Lower lobe of right lung (tissue), 2 donors: ENCODE data around the gene SLC25A21. TPM values are rescaled to one million over a fixed set of nuclear protein-coding genes. Genes with fewer than 3 reads are reported as not detected.

Experiments
- ATAC-seq, 2 donors: fragments of 200-7000 bp; cut with Tn5 transposase; one replicate each; pipeline ENCODE4 v1.9.1; 2020 to 2022; ENCODE audit warnings: mild to moderate bottlenecking in 2 of 2, moderate library complexity in 2 of 2
- DNase-seq: peaks from one replicate; pipeline ENCODE4 v3.0.0-alpha.2; 2020
- H3K27ac ChIP-seq: fragments of 200-600 bp; one replicate; pipeline ENCODE4 v1.8.0; 2022
- H3K27me3 ChIP-seq: fragments of 200-600 bp; one replicate; pipeline ENCODE4 v1.8.0; 2022; ENCODE audit warnings: low read depth
- H3K36me3 ChIP-seq: fragments of 200-600 bp; one replicate; pipeline ENCODE4 v1.8.0; 2022; ENCODE audit warnings: mild to moderate bottlenecking
- H3K4me1 ChIP-seq: fragments of 200-600 bp; one replicate; pipeline ENCODE4 v1.8.0; 2022
- H3K4me3 ChIP-seq: fragments of 200-600 bp; one replicate; pipeline ENCODE4 v1.8.0; 2022; ENCODE audit warnings: mild to moderate bottlenecking
- H3K9me3 ChIP-seq: fragments of 200-600 bp; one replicate; pipeline ENCODE4 v1.8.0; 2022
- CTCF ChIP-seq: fragments of 200-600 bp; IDR thresholded peaks from one replicate; pipeline ENCODE4 v1.8.0; 2022; ENCODE audit warnings: antibody characterized with exemption, mild to moderate bottlenecking
- intact Hi-C: fragments of 100-400 bp; cut with DNase I; formaldehyde crosslinking; loops from one replicate; pipeline ENCODE4 v1.11.0; 2022
- total RNA-seq: library from RNA; stranded (reverse); fragmentation: NEBNext Ultra II Directional; extraction: Animal tissue kit (Norgen Biotek cat#: 25700); gene quantifications from one replicate; pipeline ENCODE4 v1.2.1, GENCODE V29; 2021
- donor health status: DM: no; HTN: yes; CAD: no; lungs with severe emphysema.

Gene SLC25A21
- total RNA-seq, 1 donor from 2014 or later, result 0.38 TPM

GRCh38 chr14:36948157-36948859 lies 224.1 kb downstream of the SLC25A21 start:
- no peaks in the 10 kb centered on the region for H3K27me3 ChIP-seq
- H3K27ac ChIP-seq, result no peak overlapping the region
- H3K4me3 ChIP-seq, result no peak overlapping the region
- no peaks in the 10 kb centered on the region for H3K36me3 ChIP-seq
- no peaks in the 10 kb centered on the region for H3K4me1 ChIP-seq
- TF ChIP-seq CTCF, result no peak
- H3K9me3 ChIP-seq, result no peaks in the 10 kb centered on the region
- intact Hi-C loops, result no loop called here
- DNase-seq (no peak), ATAC-seq (no peak)

- Histone ChIP-seq H3K27ac (no peak overlapping the region), H3K4me3 (no peak overlapping the region), H3K9me3 (no peaks in the 10 kb centered on the region), H3K4me1 (no peaks in the 10 kb centered on the region), H3K27me3 (no peaks in the 10 kb centered on the region), H3K36me3 (no peaks in the 10 kb centered on the region)
- TF ChIP-seq CTCF, result no peak
- ATAC-seq, result no peak
- intact Hi-C loops, result no loop called here
- DNase-seq, result no peak
Measured at GRCh38 chr14:36947362-36947761, 225.0 kb downstream of the SLC25A21 start.

- TF ChIP-seq CTCF, result no peak
- H3K9me3 ChIP-seq, result no peaks in the 10 kb centered on the region
- no peaks in the 10 kb centered on the region for H3K27me3 ChIP-seq
- H3K36me3 ChIP-seq, result no peaks in the 10 kb centered on the region
- no peaks in the 10 kb centered on the region for H3K4me1 ChIP-seq
- ATAC-seq (no peak), DNase-seq (no peak)
- no peak overlapping the region for H3K27ac ChIP-seq
- intact Hi-C loops, result no loop called here
- no peak overlapping the region for H3K4me3 ChIP-seq
Measured at GRCh38 chr14:36946872-36947271, 225.5 kb downstream of the SLC25A21 start.

GRCh38 chr14:36944307-36945010 lies 227.9 kb downstream of the SLC25A21 start:
- intact Hi-C loops, result no loop called here
- no peaks in the 10 kb centered on the region for H3K4me1 ChIP-seq
- no peak overlapping the region for H3K4me3 ChIP-seq
- no peaks in the 10 kb centered on the region for H3K36me3 ChIP-seq
- no peak for DNase-seq
- no peaks in the 10 kb centered on the region for H3K27me3 ChIP-seq
- no peak overlapping the region for H3K27ac ChIP-seq
- H3K9me3 ChIP-seq, result no peaks in the 10 kb centered on the region
- no peak for ATAC-seq
- no peak for TF ChIP-seq CTCF

- no peak for DNase-seq
- Histone ChIP-seq H3K27me3 (no peaks in the 10 kb centered on the region), H3K4me1 (no peaks in the 10 kb centered on the region), H3K27ac (no peak overlapping the region), H3K4me3 (no peak overlapping the region), H3K9me3 (no peaks in the 10 kb centered on the region), H3K36me3 (no peaks in the 10 kb centered on the region)
- no peak for TF ChIP-seq CTCF
- no peak for ATAC-seq
- intact Hi-C loops, result no loop called here
Measured at GRCh38 chr14:36942522-36943245, 229.7 kb downstream of the SLC25A21 start.
